Measurements from ENCODE around the gene CCDC116.
"Not testable (repeated sequence)": the region's sequence is repeated elsewhere in the genome, so short reads cannot be mapped to it uniquely, and the experiment has no call there.

DNA sequence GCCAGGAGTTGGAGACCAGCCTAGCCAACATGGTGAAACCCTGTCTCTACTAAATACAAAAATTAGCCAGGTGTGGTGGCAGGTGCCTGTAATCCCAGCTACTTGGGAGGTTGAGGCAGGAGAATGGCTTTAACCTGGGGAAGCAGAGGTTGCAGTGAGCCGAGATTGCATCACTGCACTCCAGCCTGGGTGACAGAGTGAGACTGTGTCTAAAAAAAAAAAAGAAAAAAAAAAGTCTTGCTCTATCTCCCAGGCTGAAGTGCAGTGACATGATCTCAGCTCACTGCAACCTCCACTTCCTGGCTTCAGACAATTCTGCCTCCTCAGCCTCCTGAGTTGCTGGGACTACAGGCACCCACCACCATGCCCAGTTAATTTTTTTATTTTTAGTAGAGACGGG is 4.9 kb downstream of the CCDC116 start:
- TF ChIP-seq POLR2A (IDR thresholded peaks at IDR 0.05; ENCODE audit: low read depth, low read length); TAF1 (IDR thresholded peaks at IDR 0.05; ENCODE audit: low read depth, low read length); POLR2AphosphoS5 (IDR thresholded peaks at IDR 0.05; ENCODE audit: low read depth, low read length); POU2F2 (IDR thresholded peaks at IDR 0.05; ENCODE audit: low read depth, low read length); PAX5 (IDR thresholded peaks at IDR 0.05; ENCODE audit: insufficient read depth, low read length, severe bottlenecking): not testable (repeated sequence)
